Measurements from ENCODE around the gene OXT.

- TF ChIP-seq, protein P1, sequence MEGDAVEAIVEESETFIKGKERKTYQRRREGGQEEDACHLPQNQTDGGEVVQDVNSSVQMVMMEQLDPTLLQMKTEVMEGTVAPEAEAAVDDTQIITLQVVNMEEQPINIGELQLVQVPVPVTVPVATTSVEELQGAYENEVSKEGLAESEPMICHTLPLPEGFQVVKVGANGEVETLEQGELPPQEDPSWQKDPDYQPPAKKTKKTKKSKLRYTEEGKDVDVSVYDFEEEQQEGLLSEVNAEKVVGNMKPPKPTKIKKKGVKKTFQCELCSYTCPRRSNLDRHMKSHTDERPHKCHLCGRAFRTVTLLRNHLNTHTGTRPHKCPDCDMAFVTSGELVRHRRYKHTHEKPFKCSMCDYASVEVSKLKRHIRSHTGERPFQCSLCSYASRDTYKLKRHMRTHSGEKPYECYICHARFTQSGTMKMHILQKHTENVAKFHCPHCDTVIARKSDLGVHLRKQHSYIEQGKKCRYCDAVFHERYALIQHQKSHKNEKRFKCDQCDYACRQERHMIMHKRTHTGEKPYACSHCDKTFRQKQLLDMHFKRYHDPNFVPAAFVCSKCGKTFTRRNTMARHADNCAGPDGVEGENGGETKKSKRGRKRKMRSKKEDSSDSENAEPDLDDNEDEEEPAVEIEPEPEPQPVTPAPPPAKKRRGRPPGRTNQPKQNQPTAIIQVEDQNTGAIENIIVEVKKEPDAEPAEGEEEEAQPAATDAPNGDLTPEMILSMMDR (IDR thresholded peaks at IDR 0.05), result no peak
- TF ChIP-seq EZH2 (IDR thresholded peaks at IDR 0.05; ENCODE audit: borderline replicate concordance, insufficient read depth, low read depth, low read length, poor library complexity, severe bottlenecking), result no peak
Observed at GRCh38 chr20:3043322-3043721, 28.1 kb upstream of the OXT start, which contains the start of gene GNRH2.

Data from B cell (primary cell).